KOPT-K1 (cell line): ENCODE data around the gene ARHGAP42.

Source experiments
- H3K27ac ChIP-seq: fragments of 200-600 bp; sonication (generic); 2 replicates; pipeline ENCODE4 v1.5.1; 2016; ENCODE audit warnings: antibody characterized with exemption, mild to moderate bottlenecking, low read depth, low read length; ENCODE audit not compliant: poor library complexity, severe bottlenecking
- H3K36me3 ChIP-seq: fragments of 200-600 bp; sonication (generic); 2 replicates; pipeline ENCODE4 v1.5.1; 2017; ENCODE audit warnings: antibody characterized with exemption, mild to moderate bottlenecking, low read length, moderate library complexity; ENCODE audit not compliant: insufficient read depth
- H3K9me3 ChIP-seq: fragments of 200-600 bp; sonication (generic); 2 replicates; pipeline ENCODE4 v1.5.1; 2017; ENCODE audit warnings: antibody characterized with exemption, low read length, mild to moderate bottlenecking; ENCODE audit not compliant: insufficient read depth, poor library complexity, severe bottlenecking

The ARHGAP42 gene

DNA sequence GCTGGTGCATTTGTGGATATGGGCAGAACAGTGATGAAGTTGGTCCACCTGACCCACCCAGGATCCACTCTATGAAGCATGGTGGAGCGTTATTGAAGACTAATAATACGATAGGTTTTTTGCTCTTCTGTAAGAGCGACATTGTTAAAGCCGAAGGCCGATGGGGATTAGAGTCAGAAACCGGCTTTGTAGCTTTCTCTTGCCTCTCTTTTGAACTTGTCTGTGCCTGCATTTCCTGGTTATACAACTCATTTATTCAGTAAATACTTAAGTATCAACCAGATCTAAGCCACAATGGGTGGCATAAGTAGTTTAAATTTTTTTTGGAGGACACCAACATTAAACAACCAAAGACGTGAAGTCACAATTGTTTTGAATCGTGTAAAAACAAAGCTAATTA lies 93.4 kb downstream of the ARHGAP42 start:
- Histone ChIP-seq H3K27ac (no peak overlapping the region), H3K36me3 (no peaks in the 10 kb centered on the region), H3K9me3 (no peaks in the 10 kb centered on the region)

DNA sequence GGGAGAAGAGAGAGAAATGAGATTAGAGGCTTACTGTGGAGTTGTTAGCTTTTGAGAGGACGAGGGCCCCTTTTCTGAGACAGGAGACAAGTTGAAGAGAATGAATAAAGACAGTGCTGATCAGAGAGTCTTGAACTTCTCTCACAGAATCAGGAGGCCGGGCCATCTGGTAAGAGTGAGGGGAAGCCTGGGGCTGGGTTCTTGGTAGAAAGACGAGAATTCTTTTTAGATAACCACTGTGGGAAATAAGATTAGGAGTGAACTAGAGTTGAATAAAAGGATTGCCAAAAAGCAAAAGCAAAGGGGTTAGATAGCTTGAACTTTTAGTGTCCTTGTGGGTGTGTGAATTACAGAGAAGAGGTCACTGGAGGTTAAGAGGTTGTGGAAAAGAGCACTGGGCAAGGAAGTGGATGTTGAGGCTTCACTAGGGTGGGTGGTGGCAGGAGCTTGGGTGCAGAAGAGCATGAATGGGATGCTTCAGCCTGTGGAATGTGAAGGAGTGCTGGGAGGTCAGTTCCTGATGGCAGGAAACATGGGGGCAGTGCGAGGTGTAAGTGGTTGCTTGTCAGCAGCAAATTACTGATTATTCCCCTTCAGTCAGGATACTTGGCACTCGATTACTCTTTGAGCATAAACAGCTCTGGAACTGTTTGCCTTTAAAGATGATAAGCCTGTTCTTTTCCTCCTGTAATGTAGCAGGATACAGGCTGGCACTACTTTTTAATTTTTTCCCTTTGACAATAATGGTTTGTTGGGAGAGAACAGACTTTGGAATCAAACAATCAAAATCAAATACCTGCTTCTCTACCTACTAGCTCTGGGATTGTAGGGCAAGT lies 98.3 kb downstream of the ARHGAP42 start:
- H3K27ac ChIP-seq = no peak overlapping the region
- H3K9me3 ChIP-seq = no peaks in the 10 kb centered on the region
- no peaks in the 10 kb centered on the region for H3K36me3 ChIP-seq

DNA sequence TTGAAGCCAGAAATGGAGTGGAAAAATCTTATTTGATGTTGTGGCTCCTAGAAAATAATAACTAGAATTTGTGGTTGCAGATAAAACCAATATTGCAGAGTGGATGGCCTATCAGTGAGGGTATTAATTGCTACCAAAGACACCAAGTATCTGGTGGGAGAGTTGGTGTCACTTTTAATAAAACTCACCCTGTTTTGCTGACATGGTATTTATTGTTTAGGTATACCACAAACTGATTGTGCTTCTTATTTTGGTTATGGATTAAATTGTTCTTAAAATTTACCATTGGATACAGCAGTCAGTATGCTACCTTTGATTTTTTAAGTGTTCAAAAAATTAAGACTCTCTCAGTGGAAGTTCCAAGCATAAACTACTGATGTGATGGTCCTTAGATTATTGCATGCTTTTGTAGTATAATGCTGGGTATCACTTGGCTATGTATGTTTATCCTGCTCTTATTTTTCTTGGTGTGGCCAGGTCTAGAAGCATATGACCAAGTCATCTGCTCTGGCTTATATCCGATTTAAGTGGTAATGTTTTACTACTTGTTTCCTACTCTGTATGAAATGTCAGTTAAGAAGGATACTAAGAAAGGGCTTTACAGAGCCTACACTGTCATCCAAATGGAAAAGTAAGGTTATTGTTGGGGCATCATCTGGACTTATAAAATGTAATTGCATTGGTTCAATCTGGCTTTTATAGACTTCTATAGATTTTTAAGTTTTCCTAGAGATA lies 101.6 kb downstream of the ARHGAP42 start:
- Histone ChIP-seq H3K9me3 (no peaks in the 10 kb centered on the region), H3K36me3 (no peaks in the 10 kb centered on the region), H3K27ac (no peak overlapping the region)

DNA sequence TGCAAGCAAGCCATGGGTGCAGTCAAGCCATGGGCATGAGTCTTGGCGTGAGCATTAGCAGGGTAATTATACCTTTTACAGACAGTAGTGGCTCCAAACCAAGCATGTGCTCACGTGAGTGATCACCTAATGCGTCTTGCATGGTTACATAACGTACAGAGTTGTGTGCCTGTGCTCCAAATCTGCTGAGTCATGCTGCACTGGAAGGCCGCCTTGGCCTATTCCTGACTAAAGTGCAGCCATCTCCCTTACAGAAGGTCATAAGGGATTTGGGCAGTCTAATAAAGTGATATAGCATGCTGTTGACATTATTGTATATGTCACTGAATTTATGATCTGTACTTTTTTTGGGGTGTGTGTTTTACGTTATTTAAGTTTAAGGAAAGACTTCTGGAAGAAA lies 102.4 kb downstream of the ARHGAP42 start:
- Histone ChIP-seq H3K9me3 (no peaks in the 10 kb centered on the region), H3K36me3 (no peaks in the 10 kb centered on the region), H3K27ac (no peak overlapping the region)

DNA sequence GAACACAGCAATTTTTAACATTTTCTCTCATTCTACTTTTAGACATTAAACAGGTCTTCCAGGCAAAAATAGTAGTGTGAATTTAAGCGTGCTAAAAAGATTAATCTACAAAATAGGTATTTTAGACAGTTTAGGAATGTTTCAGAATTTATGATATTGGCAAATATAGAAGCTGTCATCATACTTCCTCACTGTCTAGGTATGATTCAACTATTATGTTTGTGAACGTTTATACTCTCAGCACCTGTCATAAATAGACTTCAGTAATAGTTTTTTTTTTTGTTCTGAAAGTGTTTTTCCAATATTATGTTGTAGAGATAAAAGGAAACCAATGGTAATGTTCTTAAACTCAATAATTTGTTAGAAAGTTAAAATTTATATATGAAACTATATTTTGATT lies 103.0 kb downstream of the ARHGAP42 start:
- Histone ChIP-seq H3K27ac (no peak overlapping the region), H3K36me3 (no peaks in the 10 kb centered on the region), H3K9me3 (no peaks in the 10 kb centered on the region)

DNA sequence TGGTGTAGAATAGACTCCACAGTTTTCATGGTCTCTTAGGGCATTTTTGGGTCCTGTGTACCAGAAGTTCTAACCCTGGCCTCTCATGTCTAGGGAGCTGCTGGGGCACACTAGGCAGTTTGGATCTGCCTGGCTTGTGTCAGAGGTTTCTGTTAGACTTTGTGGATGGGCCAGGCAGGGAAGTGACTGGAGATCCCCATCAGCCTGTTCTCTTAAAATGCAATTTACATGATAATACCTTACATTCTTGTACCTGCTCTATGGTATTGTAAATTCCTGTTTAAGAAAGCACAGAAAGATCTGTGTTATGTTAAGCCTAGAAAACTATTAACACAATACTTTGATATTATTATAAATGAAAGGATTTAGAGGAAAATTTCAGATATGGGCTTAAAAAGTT lies 104.0 kb downstream of the ARHGAP42 start:
- Histone ChIP-seq H3K27ac (no peak overlapping the region), H3K36me3 (no peaks in the 10 kb centered on the region), H3K9me3 (no peaks in the 10 kb centered on the region)

DNA sequence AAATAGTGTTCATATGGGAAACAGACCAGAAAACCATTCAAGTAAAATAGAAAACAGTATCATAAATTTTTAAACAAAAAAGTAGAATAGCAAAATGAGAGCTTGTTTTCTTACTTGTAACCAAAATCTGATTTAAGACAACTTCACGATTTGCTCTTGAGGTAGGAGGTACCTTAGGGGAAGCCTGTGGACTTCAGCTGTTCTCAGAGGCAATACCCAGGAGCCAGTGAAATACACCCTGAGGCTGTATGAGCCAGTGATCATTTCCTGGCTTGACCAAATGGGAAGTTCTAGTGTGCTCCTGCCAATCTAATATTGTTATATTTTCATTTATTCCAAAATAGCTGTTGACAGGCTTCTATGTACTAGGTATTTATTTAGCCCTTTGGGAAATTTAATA lies 104.8 kb downstream of the ARHGAP42 start:
- no peaks in the 10 kb centered on the region for H3K9me3 ChIP-seq
- no peaks in the 10 kb centered on the region for H3K36me3 ChIP-seq
- no peak overlapping the region for H3K27ac ChIP-seq

DNA sequence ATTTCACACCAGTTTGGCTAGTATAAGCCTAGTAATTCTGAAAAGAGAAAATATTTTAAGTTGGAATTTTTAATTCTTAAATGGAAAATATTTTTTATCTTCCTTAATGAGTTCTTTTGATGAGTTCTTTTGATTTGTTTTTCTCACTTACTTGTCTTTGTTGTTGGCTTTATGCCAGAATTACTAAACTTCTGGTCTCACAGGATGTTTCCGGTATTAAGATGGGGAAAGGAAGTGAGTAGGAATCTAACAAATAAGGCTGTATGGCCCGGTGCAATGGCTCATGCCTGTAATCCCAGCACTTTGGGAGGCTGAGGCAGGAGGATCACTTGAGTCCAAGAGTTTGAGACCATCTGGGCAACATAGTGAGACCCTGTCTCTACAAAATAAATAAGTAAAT lies 106.4 kb downstream of the ARHGAP42 start:
- Histone ChIP-seq H3K36me3 (no peaks in the 10 kb centered on the region), H3K9me3 (no peaks in the 10 kb centered on the region), H3K27ac (no peak overlapping the region)

DNA sequence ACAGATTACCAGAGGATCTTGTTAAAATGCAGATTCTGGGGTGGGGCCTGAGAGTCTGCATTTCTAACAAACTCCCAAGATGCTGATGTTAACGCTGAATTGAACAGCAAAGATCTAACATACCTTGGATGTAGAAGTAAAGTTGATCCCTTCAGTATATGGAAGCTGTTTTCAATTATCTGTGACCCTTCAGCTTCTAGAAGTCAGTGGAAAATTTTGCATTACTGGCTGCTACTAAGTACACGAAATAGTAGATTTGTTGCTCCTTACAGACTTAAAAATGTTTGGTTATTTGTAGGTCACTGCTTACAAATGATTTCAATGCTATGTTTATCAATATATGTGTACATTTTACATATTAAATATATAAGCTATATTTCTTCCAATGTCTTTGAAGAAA lies 107.4 kb downstream of the ARHGAP42 start:
- no peaks in the 10 kb centered on the region for H3K36me3 ChIP-seq
- H3K27ac ChIP-seq = no peak overlapping the region
- H3K9me3 ChIP-seq = no peaks in the 10 kb centered on the region

DNA sequence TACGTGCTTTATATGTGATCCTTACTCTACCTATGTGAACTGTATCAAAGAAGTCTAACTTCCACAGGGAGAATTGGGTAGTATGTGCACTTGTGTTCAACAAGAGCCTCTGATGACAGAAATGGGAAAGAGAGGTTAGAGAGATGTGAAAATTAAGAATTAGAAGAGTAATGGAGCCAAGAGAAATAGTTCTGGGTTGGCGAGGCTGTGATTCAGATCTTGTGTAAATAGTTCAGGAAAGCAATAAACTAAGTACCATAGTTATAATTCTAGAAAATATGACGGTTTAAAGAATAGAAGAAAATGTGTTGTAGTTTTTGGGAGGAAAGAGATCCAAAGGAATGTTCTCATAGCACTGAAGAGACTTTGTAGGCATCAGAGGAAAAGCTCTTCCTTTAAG lies 112.4 kb downstream of the ARHGAP42 start:
- no peaks in the 10 kb centered on the region for H3K9me3 ChIP-seq
- no peaks in the 10 kb centered on the region for H3K36me3 ChIP-seq
- no peak overlapping the region for H3K27ac ChIP-seq

DNA sequence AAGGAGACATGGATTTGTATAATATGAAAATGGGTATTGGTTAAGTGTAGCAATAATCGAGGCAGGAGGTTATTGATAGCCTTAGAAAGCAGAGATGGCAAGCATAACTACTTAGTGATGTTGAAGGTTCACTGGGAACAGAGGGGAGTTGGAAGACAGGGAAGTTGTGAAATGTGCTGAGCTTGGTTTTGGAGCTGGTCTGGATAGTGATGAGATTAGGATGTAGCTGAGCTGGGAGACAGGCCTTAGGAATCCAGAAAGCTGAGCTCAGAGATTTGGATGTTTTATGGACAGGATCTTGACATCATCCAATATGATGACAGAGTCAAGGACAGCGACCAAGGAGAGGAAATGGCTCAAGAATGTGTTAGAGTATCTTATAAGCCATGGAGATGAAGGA lies 113.1 kb downstream of the ARHGAP42 start:
- H3K9me3 ChIP-seq = no peaks in the 10 kb centered on the region
- H3K36me3 ChIP-seq = no peaks in the 10 kb centered on the region
- H3K27ac ChIP-seq = no peak overlapping the region

DNA sequence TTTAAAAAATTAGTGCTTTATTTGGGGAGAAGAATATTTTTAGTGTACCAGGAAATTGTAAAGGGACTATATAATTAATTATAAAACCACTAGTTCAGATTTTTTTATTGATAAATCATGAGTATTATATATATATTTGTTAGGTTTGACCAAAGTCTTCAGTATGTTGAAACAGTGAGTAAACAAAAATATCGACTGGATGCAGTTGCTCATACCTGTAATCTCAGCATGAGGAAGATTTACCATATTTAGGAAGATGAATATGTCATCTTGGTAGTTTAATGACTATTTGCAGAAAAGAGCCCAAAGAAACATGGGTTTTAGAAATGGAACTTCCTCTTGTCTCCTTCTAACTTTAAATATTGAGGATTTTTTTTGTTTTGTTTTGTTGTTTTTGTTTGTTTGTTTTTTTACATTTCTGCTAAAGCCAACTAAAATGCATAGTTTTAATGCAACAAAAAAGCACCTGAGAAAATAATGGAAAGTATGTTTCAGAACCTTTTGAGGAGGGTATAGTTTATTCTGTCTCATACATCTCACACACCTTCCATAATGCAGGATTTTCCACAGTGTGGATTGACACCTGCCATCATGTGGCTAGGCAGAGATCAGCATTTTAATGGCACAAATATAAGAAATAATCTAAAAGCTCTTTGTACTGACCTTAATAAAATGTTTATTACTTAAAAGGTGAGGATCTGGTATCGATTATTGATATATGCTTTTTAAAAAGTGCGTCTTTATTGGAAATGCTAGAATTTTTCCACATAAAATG lies 114.3 kb downstream of the ARHGAP42 start:
- Histone ChIP-seq H3K9me3 (no peaks in the 10 kb centered on the region), H3K36me3 (no peaks in the 10 kb centered on the region), H3K27ac (no peak overlapping the region)

DNA sequence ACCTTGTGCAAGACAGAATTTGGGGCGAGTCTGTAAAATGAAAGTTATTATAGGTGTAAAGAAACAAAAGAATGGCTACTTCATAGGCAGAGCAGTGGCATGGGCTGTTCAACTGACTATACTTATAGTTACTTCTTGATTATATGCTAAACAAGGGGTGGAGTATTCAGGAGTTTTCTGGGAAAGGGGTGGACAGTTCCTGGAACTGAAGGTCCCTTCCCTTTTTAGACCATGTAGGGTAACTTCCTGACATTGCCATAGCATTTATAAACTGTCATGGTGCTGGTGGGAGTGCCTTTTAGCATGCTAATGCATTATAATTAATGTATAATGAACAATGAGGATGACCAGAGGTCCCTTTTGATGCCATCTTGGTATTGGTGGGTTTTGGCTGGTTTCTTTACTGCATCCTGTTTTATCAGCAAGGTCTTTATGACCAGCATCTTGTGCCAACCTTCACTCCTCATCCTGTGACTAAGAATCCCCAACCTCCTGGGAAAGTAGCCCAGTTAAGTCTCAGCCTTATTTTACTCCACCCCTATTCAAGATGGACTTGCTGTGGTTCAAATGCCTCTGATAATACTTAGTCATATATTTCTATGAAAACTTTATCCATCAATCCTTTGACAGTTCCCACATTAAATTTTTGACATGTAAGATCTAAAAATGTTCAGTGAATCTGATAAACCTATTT lies 118.6 kb downstream of the ARHGAP42 start:
- H3K9me3 ChIP-seq = no peaks in the 10 kb centered on the region
- H3K36me3 ChIP-seq = no peaks in the 10 kb centered on the region
- no peak overlapping the region for H3K27ac ChIP-seq

DNA sequence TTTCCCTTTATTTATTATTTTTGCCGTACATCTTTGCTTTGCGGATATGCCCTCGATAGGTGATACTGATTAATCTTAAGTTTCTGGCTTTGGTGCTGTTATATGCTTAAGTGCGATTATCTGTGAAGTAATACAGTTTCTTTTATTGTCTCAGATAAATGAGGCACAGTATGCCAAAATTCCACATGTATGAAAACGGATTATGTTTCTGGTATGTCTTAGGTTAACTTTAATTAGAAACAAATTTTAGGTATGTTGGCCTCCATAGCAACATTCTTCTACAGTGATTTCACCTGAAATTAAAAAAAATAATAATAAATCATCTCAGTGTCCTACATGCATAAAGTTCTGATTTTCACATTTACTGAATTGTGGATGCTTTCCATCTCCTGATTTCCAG lies 119.2 kb downstream of the ARHGAP42 start:
- no peaks in the 10 kb centered on the region for H3K9me3 ChIP-seq
- H3K36me3 ChIP-seq = no peaks in the 10 kb centered on the region
- no peak overlapping the region for H3K27ac ChIP-seq
